BE2C (cell line): Measurements from ENCODE around the gene RALGAPA2.

Experiments used
- DNase-seq: peaks from one replicate; pipeline ENCODE4 v3.0.0-alpha.2; 2020
- H3K27me3 ChIP-seq: fragments of 250-450 bp; sonication (Bioruptor Pico); 2 replicates; pipeline ENCODE4 v1.5.1; 2020; ENCODE audit warnings: mild to moderate bottlenecking
- H3K36me3 ChIP-seq: fragments of 250-450 bp; sonication (Bioruptor Pico); 2 replicates; pipeline ENCODE4 v1.5.1; 2020; ENCODE audit warnings: mild to moderate bottlenecking
- H3K4me1 ChIP-seq: fragments of 250-450 bp; sonication (Bioruptor Pico); 2 replicates; pipeline ENCODE4 v1.5.1; 2020
- H3K4me3 ChIP-seq: 2 replicates; pipeline ENCODE4 v1.5.1; 2011; ENCODE audit warnings: low read depth, low read length
- H3K9me3 ChIP-seq: fragments of 250-450 bp; sonication (Bioruptor Pico); 2 replicates; pipeline ENCODE4 v1.5.1; 2020
- CTCF ChIP-seq: IDR thresholded peaks from 2 replicates; pipeline ENCODE4 v1.5.1; 2012; ENCODE audit warnings: mild to moderate bottlenecking, low read depth, low read length

RALGAPA2 gene

GRCh38 chr20:20439602-20440190, 272.7 kb downstream of the RALGAPA2 start:
- H3K4me1 ChIP-seq = peaks cover 20% of the 10 kb centered on the region
- no peak for TF ChIP-seq CTCF

GRCh38 chr20:20437314-20437713, 275.1 kb downstream of the RALGAPA2 start:
- no peak for TF ChIP-seq CTCF
- peaks cover 20% of the 10 kb centered on the region for H3K4me1 ChIP-seq
- no peaks in the 10 kb centered on the region for H3K27me3 ChIP-seq
- no peaks in the 10 kb centered on the region for H3K36me3 ChIP-seq
- H3K9me3 ChIP-seq = no peaks in the 10 kb centered on the region
- DNase-seq = no peak
- no peak overlapping the region for H3K4me3 ChIP-seq

More at GRCh38 chr20:20439602-20440190, 272.7 kb downstream of the RALGAPA2 start:
- no peak overlapping the region for H3K4me3 ChIP-seq
- no peaks in the 10 kb centered on the region for H3K9me3 ChIP-seq
- no peaks in the 10 kb centered on the region for H3K27me3 ChIP-seq
- no peaks in the 10 kb centered on the region for H3K36me3 ChIP-seq
- no peak for DNase-seq

GRCh38 chr20:20436689-20437088, 275.8 kb downstream of the RALGAPA2 start:
- Histone ChIP-seq H3K27me3 (no peaks in the 10 kb centered on the region), H3K36me3 (no peaks in the 10 kb centered on the region), H3K9me3 (no peaks in the 10 kb centered on the region), H3K4me1 (peaks cover 20% of the 10 kb centered on the region), H3K4me3 (no peak overlapping the region)
- DNase-seq = no peak
- no peak for TF ChIP-seq CTCF

- Histone ChIP-seq H3K9me3 (no peaks in the 10 kb centered on the region), H3K4me3 (no peak overlapping the region), H3K36me3 (no peaks in the 10 kb centered on the region), H3K27me3 (no peaks in the 10 kb centered on the region), H3K4me1 (peaks cover 9% of the 10 kb centered on the region)
- DNase-seq = no peak
- peak; percentile 48 for TF ChIP-seq CTCF
Observed at GRCh38 chr20:20435453-20435852, 277.0 kb downstream of the RALGAPA2 start.

- no peaks in the 10 kb centered on the region for H3K36me3 ChIP-seq
- no peak overlapping the region for H3K4me3 ChIP-seq
- H3K27me3 ChIP-seq = no peaks in the 10 kb centered on the region
- H3K9me3 ChIP-seq = no peaks in the 10 kb centered on the region
- no peak for TF ChIP-seq CTCF
- no peak for DNase-seq
- no peaks in the 10 kb centered on the region for H3K4me1 ChIP-seq
Observed at GRCh38 chr20:20432618-20433286, 279.7 kb downstream of the RALGAPA2 start.

- no peak overlapping the region for H3K4me3 ChIP-seq
Observed at GRCh38 chr20:20430066-20430465, 282.4 kb downstream of the RALGAPA2 start.

More at GRCh38 chr20:20430066-20430465, 282.4 kb downstream of the RALGAPA2 start:
- H3K9me3 ChIP-seq = no peaks in the 10 kb centered on the region
- no peaks in the 10 kb centered on the region for H3K4me1 ChIP-seq
- no peak for DNase-seq
- TF ChIP-seq CTCF = no peak
- H3K27me3 ChIP-seq = no peaks in the 10 kb centered on the region
- H3K36me3 ChIP-seq = no peaks in the 10 kb centered on the region
